Heart right ventricle (tissue), 16 donors: ENCODE results near the gene ADAM10. TPM values are rescaled to one million over a fixed set of nuclear protein-coding genes. Genes with fewer than 3 reads are reported as not detected.

Source experiments
- ATAC-seq, 8 donors: fragments of 200-7000 bp; cut with Tn5 transposase; one replicate each; pipeline ENCODE4 v1.9.1; 2020; ENCODE audit warnings: mild to moderate bottlenecking in 8 of 8, moderate library complexity in 8 of 8, moderate number of reproducible peaks in 1 of 8
- DNase-seq, 2 donors: peaks; one replicate each; pipeline ENCODE4 v3.0.0-alpha.2; 2020
- H3K27ac ChIP-seq, 10 donors: fragments of 200-600 bp; sonication (generic) in 2 of 10; one replicate each; pipeline versions ENCODE4 v1.5.0 to v1.8.0; 2020 to 2022; ENCODE audit warnings: mild to moderate bottlenecking in 3 of 10
- H3K27me3 ChIP-seq, 7 donors: fragments of 200-600 bp; one replicate each; pipeline ENCODE4 v1.8.0; 2021 to 2022; ENCODE audit warnings: mild to moderate bottlenecking in 2 of 7
- H3K36me3 ChIP-seq, 9 donors: fragments of 200-600 bp; sonication (generic) in 1 of 9; one replicate each; pipeline versions ENCODE4 v1.5.0 to v1.8.0; 2020 to 2022; ENCODE audit warnings: mild to moderate bottlenecking in 2 of 9
- H3K4me1 ChIP-seq, 9 donors: fragments of 200-600 bp; sonication (generic) in 1 of 9; one replicate each; pipeline versions ENCODE4 v1.5.0 to v1.8.0; 2020 to 2022; ENCODE audit warnings: mild to moderate bottlenecking in 4 of 9
- H3K4me3 ChIP-seq, 10 donors: fragments of 200-600 bp; sonication (generic) in 2 of 10; one replicate each; pipeline versions ENCODE4 v1.5.0 to v1.8.0; 2020 to 2022; ENCODE audit warnings: mild to moderate bottlenecking in 7 of 10, moderate library complexity in 2 of 10
- H3K9me3 ChIP-seq, 11 donors: fragments of 200-600 bp in 10 of 11; sonication (generic) in 2 of 11; one replicate each; pipeline versions ENCODE4 v1.5.0 to v1.8.0; 2013 to 2022; ENCODE audit warnings: mild to moderate bottlenecking in 2 of 11, control low read depth in 1 of 11, moderate library complexity in 1 of 11
- CTCF ChIP-seq, 9 donors: fragments of 200-600 bp; sonication (generic) in 2 of 9; IDR thresholded peaks; one replicate each; pipeline versions ENCODE4 v1.5.0 to v1.8.0; 2021 to 2022; ENCODE audit warnings: antibody characterized with exemption in 9 of 9, mild to moderate bottlenecking in 5 of 9, moderate library complexity in 1 of 9
- WGBS, 2 donors: extraction: QIAGEN DNeasy Blood & Tissue Kit; methylation state at CpG; one replicate each; pipeline ENCODE4 v1.1.7; 2013; ENCODE audit warnings: inconsistent platforms in 1 of 2; 5-methylcytosine and 5-hydroxymethylcytosine counted together
- intact Hi-C, 10 donors: fragments of 100-400 bp; cut with DNase I; formaldehyde crosslinking; loops; one replicate each; pipeline versions ENCODE4 v1.11.1 to v1.14.2; 2022
- polyA plus RNA-seq, 2 donors: library from polyadenylated mRNA; stranded (reverse); fragments of 200-250 nt; gene quantifications; one replicate each; pipeline ENCODE4 v1.2.3, GENCODE V29; 2013
- total RNA-seq, 10 donors: library from RNA; stranded (reverse); fragmentation: NEBNext Ultra II Directional in 3 of 10; extraction: Animal tissue kit (Norgen Biotek cat#: 25700) in 3 of 10; gene quantifications; one replicate each; pipeline versions ENCODE4 v1.2.1 to v1.2.4, GENCODE V29; 2021 to 2023
- donor health status: Arrhythmogenic right ventricular cardiomyopathy.
- donor health status: ischemic (EF 13 %, LVEDD 7.1; RV severe dilation, severe dysfunction).
- donor health status: healthy with polysubstance abuse.
- donor health status: DM: no; HTN: yes; CAD: no.
- donor health status: DM: no; HTN: no; CAD: no.
- donor health status: ischemic (EF 25% LVEDD 6.9; RV normal size, moderate dysfunction).
- donor health status: ischemic (EF 25% LVEDD 5.7; RV mildly dilated, moderate dysfunction).
- donor health status: healthy.
- donor health status: DM: yes; HTN: yes; CAD: no.
- donor health status: Ischemic cardiomyopathy.
- donor health status: ischemic (EF 35%, LVEDD 5.7; RV mildly dilated, moderate dysfunction).
- donor health status: nonischemic (EF 11% LVEDD 7.7; RV severe dilation, severe dysfunction).
- donor health status: DM: yes; HTN: yes; CAD: no.
- donor health status: PGD.
- donor health status: ischemic (EF 29% LVEDD 5.4; RV normal size, mild dysfunction).
- donor health status: nonischemic (EF 23%, LVEDD 6.1; RV moderate dilation, normal function).

Gene ADAM10
- total and polyA plus RNA-seq, 12 donors: 10.2 to 110 (median 80.1) TPM

- intact Hi-C loops: loop anchor here in 1 of 10 donors (5.0 kb wide), 1 partner anchor 456 kb away; no protein-coding TSS in a partner anchor
- no peak overlapping the region for H3K4me3 ChIP-seq
- no peaks in the 10 kb centered on the region for H3K9me3 ChIP-seq
- 89 to 93% methylated on average over 3 of the region's 3 CpGs for whole genome bisulfite sequencing, 2 donors
- DNase-seq (no peak), ATAC-seq (no peak)
- peaks cover 0 to 33% (median 13%) of the 10 kb centered on the region in 9 donors for H3K4me1 ChIP-seq
- no peaks in the 10 kb centered on the region for H3K27me3 ChIP-seq
- no peak overlapping the region for H3K27ac ChIP-seq
- no peak for TF ChIP-seq CTCF (IDR thresholded peaks at IDR 0.05)
- H3K36me3 ChIP-seq: peaks cover 0 to 47% (median 0%) of the 10 kb centered on the region in 9 donors
These were observed 38.7 kb upstream of the ADAM10 start for GRCh38 chr15:58788056-58788710.

- Histone ChIP-seq H3K27me3 (no peaks in the 10 kb centered on the region), H3K36me3 (peaks cover 0 to 27% (median 0%) of the 10 kb centered on the region in 9 donors), H3K4me3 (no peak overlapping the region), H3K4me1 (peaks cover 0 to 45% (median 26%) of the 10 kb centered on the region in 9 donors), H3K27ac (peak overlapping the region in 2 of 10 donors; percentile 33), H3K9me3 (no peaks in the 10 kb centered on the region)
- 69 to 71% methylated on average over 6 of the region's 6 CpGs for WGBS, 2 donors
- intact Hi-C loops: loop anchor here in 1 of 10 donors (5.0 kb wide), 1 partner anchor 453 kb away; no protein-coding TSS in a partner anchor
- no peak for ATAC-seq
- no peak for DNase-seq
- TF ChIP-seq CTCF (IDR thresholded peaks at IDR 0.05): no peak
These were observed 35.8 kb upstream of the ADAM10 start for GRCh38 chr15:58785355-58785754.

GRCh38 chr15:58779554-58779953, 30.0 kb upstream of the ADAM10 start:
- intact Hi-C loops: loop anchor here in 2 of 10 donors (5.0 to 10.0 kb wide), 2 partner anchors 37 to 335 kb away; no protein-coding TSS in a partner anchor
- TF ChIP-seq CTCF (IDR thresholded peaks at IDR 0.05): no peak
- H3K4me1 ChIP-seq: peaks cover 0 to 80% (median 39%) of the 10 kb centered on the region in 9 donors
- peaks cover 0 to 8% (median 0%) of the 10 kb centered on the region in 9 donors for H3K36me3 ChIP-seq
- WGBS, 2 donors: 98 to 100% methylated on average over 1 of the region's 1 CpG
- no peak overlapping the region for H3K4me3 ChIP-seq
- DNase-seq (no peak), ATAC-seq (no peak)
- no peaks in the 10 kb centered on the region for H3K27me3 ChIP-seq
- H3K9me3 ChIP-seq: no peaks in the 10 kb centered on the region
- peak overlapping the region in 1 of 10 donors; percentile 1 for H3K27ac ChIP-seq

GRCh38 chr15:58777107-58777506, 27.6 kb upstream of the ADAM10 start:
- 75 to 84% methylated on average over 4 of the region's 4 CpGs for WGBS, 2 donors
- H3K27me3 ChIP-seq: no peaks in the 10 kb centered on the region
- H3K36me3 ChIP-seq: peaks cover 0 to 8% (median 0%) of the 10 kb centered on the region in 9 donors
- intact Hi-C loops: loop anchor here in 2 of 10 donors (5.0 to 10.0 kb wide), 2 partner anchors 35 to 332 kb away; no protein-coding TSS in a partner anchor
- TF ChIP-seq CTCF (IDR thresholded peaks at IDR 0.05): no peak
- H3K27ac ChIP-seq: peak overlapping the region in 2 of 10 donors; percentile 5 to 13
- no peaks in the 10 kb centered on the region for H3K9me3 ChIP-seq
- DNase-seq (no peak), ATAC-seq (no peak)
- no peak overlapping the region for H3K4me3 ChIP-seq
- H3K4me1 ChIP-seq: peaks cover 2 to 92% (median 51%) of the 10 kb centered on the region in 9 donors
